NT2/D1 (cell line): Measurements from ENCODE around the gene BABAM2.

Source experiments
- SUZ12 ChIP-seq: IDR thresholded peaks from 2 replicates; pipeline ENCODE4 v1.6.1; 2011; ENCODE audit not compliant: insufficient read length, insufficient read depth; ENCODE audit errors: extremely low read depth
- ZNF274 ChIP-seq: IDR thresholded peaks from 2 replicates; pipeline ENCODE4 v1.6.1; 2011; ENCODE audit warnings: mild to moderate bottlenecking, low read depth, low read length

DNA sequence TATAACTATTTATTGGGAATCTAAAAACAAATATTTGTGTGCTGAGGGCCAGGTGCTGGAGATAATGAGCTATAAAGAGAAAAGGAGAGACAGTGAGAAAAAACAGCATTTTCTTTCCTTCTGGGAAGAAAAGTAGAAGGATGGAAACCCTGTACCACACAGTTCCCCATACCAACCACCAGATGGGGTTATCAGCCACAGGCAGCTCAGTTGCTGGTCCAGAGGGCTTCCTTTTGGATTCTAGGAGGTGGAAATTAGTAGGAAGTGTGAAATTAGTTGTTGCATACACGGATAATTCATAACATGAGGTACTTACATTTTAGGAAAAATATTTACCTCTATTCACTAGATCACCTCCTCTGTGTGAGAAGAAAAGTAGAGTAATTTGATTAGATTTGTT lies 265.1 kb downstream of the BABAM2 start:
- TF ChIP-seq ZNF274 = no peak
- no peak for TF ChIP-seq SUZ12
